Thymus (tissue), 14 donors: ENCODE measurements around the gene MTF2. TPM values are rescaled to one million over a fixed set of nuclear protein-coding genes. Genes with fewer than 3 reads are reported as not detected.
"Not testable (repeated sequence)": the region's sequence is repeated elsewhere in the genome, so short reads cannot be mapped to it uniquely, and the experiment has no call there.

ENCODE experiments used
- DNase-seq, 9 donors: peaks; one replicate each; pipeline ENCODE4 v3.0.0-alpha.2; 2013; ENCODE audit warnings: low spot score in 9 of 9, low read depth in 6 of 9, missing footprints in 1 of 9
- H3K27ac ChIP-seq, 2 donors: one replicate each; pipeline ENCODE4 v1.5.1; 2013; ENCODE audit warnings: control low read depth in 1 of 2, low read depth in 1 of 2, low read length in 1 of 2, mild to moderate bottlenecking in 1 of 2, moderate library complexity in 1 of 2
- H3K27me3 ChIP-seq, 2 donors: one replicate each; pipeline ENCODE4 v1.5.1; 2013; ENCODE audit warnings: low read length in 1 of 2; ENCODE audit not compliant: control insufficient read depth in 2 of 2, insufficient read depth in 1 of 2
- H3K36me3 ChIP-seq, 2 donors: one replicate each; pipeline ENCODE4 v1.5.1; 2013; ENCODE audit warnings: low read length in 1 of 2, mild to moderate bottlenecking in 1 of 2, moderate library complexity in 1 of 2; ENCODE audit not compliant: control insufficient read depth in 2 of 2, insufficient read depth in 2 of 2
- H3K4me1 ChIP-seq, 2 donors: one replicate each; pipeline ENCODE4 v1.5.1; 2013; ENCODE audit warnings: low read length in 2 of 2; ENCODE audit not compliant: control insufficient read depth in 2 of 2, insufficient read depth in 2 of 2
- H3K4me3 ChIP-seq, 2 donors: one replicate each; pipeline ENCODE4 v1.5.1; 2013; ENCODE audit warnings: low read length in 2 of 2, control low read depth in 1 of 2, mild to moderate bottlenecking in 1 of 2
- H3K9me3 ChIP-seq, 2 donors: one replicate each; pipeline ENCODE4 v1.5.1; 2013; ENCODE audit warnings: low read length in 1 of 2, mild to moderate bottlenecking in 1 of 2; ENCODE audit not compliant: control insufficient read depth in 2 of 2, insufficient read depth in 1 of 2
- WGBS: extraction: QIAGEN DNeasy Blood & Tissue Kit; methylation state at CpG from one replicate; pipeline ENCODE4 v1.1.7; 2013; 5-methylcytosine and 5-hydroxymethylcytosine counted together
- long read RNA-seq, 10 donors: transcript quantifications; one replicate each; lab custom pipeline, GENCODE V29; 2026
- polyA plus RNA-seq: library from polyadenylated mRNA; stranded (reverse); fragments of 200-250 nt; gene quantifications from one replicate; pipeline ENCODE4 v1.2.3, GENCODE V29; 2013
- total RNA-seq: library from RNA; stranded (reverse); fragments of 120-200 nt; gene quantifications from one replicate; pipeline ENCODE4 v1.2.4, GENCODE V29; 2013
- donor health status: healthy.

The MTF2 gene
- total RNA-seq = 85.0 TPM
- polyA plus RNA-seq = 41.1 TPM
- long read RNA-seq, donor 1, full-length matches to known transcripts = 3 of 3 reads
- long read RNA-seq, donor 1, partial matches to known transcripts = 0 of 3 reads
- long read RNA-seq, donor 1, other reads (novel, unspliced or antisense) = 0 of 3 reads
- long read RNA-seq, donor 2, full-length matches to known transcripts = 17 of 22 reads
- long read RNA-seq, donor 2, partial matches to known transcripts = 5 of 22 reads
- long read RNA-seq, donor 2, other reads (novel, unspliced or antisense) = 0 of 22 reads
- long read RNA-seq, donor 3, full-length matches to known transcripts = 17 of 29 reads
- long read RNA-seq, donor 3, partial matches to known transcripts = 7 of 29 reads
- long read RNA-seq, donor 3, other reads (novel, unspliced or antisense) = 5 of 29 reads
- long read RNA-seq, donor 4, full-length matches to known transcripts = 5 of 5 reads
- long read RNA-seq, donor 4, partial matches to known transcripts = 0 of 5 reads
- long read RNA-seq, donor 4, other reads (novel, unspliced or antisense) = 0 of 5 reads
- long read RNA-seq, donor 5, full-length matches to known transcripts = 6 of 23 reads
- long read RNA-seq, donor 5, partial matches to known transcripts = 17 of 23 reads
- long read RNA-seq, donor 5, other reads (novel, unspliced or antisense) = 0 of 23 reads
- long read RNA-seq, donor 6, full-length matches to known transcripts = 6 of 6 reads
- long read RNA-seq, donor 6, partial matches to known transcripts = 0 of 6 reads
- long read RNA-seq, donor 6, other reads (novel, unspliced or antisense) = 0 of 6 reads
- long read RNA-seq, donor 7, full-length matches to known transcripts = 7 of 13 reads
- long read RNA-seq, donor 7, partial matches to known transcripts = 6 of 13 reads
- long read RNA-seq, donor 7, other reads (novel, unspliced or antisense) = 0 of 13 reads
- long read RNA-seq, donor 8, full-length matches to known transcripts = 2 of 2 reads
- long read RNA-seq, donor 8, partial matches to known transcripts = 0 of 2 reads
- long read RNA-seq, donor 8, other reads (novel, unspliced or antisense) = 0 of 2 reads
- long read RNA-seq, donor 9, full-length matches to known transcripts = 8 of 8 reads
- long read RNA-seq, donor 9, partial matches to known transcripts = 0 of 8 reads
- long read RNA-seq, donor 9, other reads (novel, unspliced or antisense) = 0 of 8 reads
- long read RNA-seq, donor 10, full-length matches to known transcripts = 5 of 5 reads
- long read RNA-seq, donor 10, partial matches to known transcripts = 0 of 5 reads
- long read RNA-seq, donor 10, other reads (novel, unspliced or antisense) = 0 of 5 reads

GRCh38 chr1:93078986-93079654 is at the start of gene MTF2:
Gene MTF2, plus strand, starts transcription at chr1:93079283. Its CDS starts 244 bp downstream, at chr1:93079527.
- peaks cover 2 to 3% of the 10 kb centered on the region in 2 donors for H3K9me3 ChIP-seq
- H3K4me3 ChIP-seq = peak within 1 kb of the TSS; percentile 78 to 98
- peak; percentile 86 to 99 (median 95) for DNase-seq
- WGBS = under 1% methylated on average over 49 of the region's 49 CpGs
- H3K36me3 ChIP-seq = peaks cover 6 to 16% of the 10 kb centered on the region in 2 donors
- H3K4me1 ChIP-seq = peaks cover 3 to 14% of the 10 kb centered on the region in 2 donors
- H3K27ac ChIP-seq = peak within 1 kb of the TSS; percentile 93 to 97
- no peaks in the 10 kb centered on the region for H3K27me3 ChIP-seq

- no peaks in the 10 kb centered on the region for H3K36me3 ChIP-seq
- no peak overlapping the region for H3K4me3 ChIP-seq
- no peaks in the 10 kb centered on the region for H3K9me3 ChIP-seq
- no peaks in the 10 kb centered on the region for H3K27me3 ChIP-seq
- H3K27ac ChIP-seq = peak overlapping the region in 1 of 2 donors; percentile 79
- peaks cover 37 to 68% of the 10 kb centered on the region in 2 donors for H3K4me1 ChIP-seq
- peak; percentile 82 to 97 (median 92) for DNase-seq
- 3% methylated on average over 3 of the region's 3 CpGs for WGBS
These were observed 49.8 kb upstream of the MTF2 start for GRCh38 chr1:93029317-93029716.

- not testable (repeated sequence) for DNase-seq, H3K27me3 ChIP-seq, H3K36me3 ChIP-seq, H3K4me3 ChIP-seq, H3K9me3 ChIP-seq
- WGBS = 94% methylated on average over 4 of the region's 4 CpGs
- Histone ChIP-seq H3K27ac (peak overlapping the region in 1 of 2 donors; percentile 79), H3K4me1 (peaks cover 37 to 66% of the 10 kb centered on the region in 2 donors)
These were observed 48.9 kb upstream of the MTF2 start for GRCh38 chr1:93030191-93030590.

- no peaks in the 10 kb centered on the region for H3K9me3 ChIP-seq
- no peak for DNase-seq
- H3K4me3 ChIP-seq = no peak overlapping the region
- H3K36me3 ChIP-seq = no peaks in the 10 kb centered on the region
- no peaks in the 10 kb centered on the region for H3K27me3 ChIP-seq
- no peak overlapping the region for H3K27ac ChIP-seq
- 76% methylated on average over 3 of the region's 3 CpGs for WGBS
- H3K4me1 ChIP-seq = peaks cover 37 to 61% of the 10 kb centered on the region in 2 donors
These were observed 47.4 kb upstream of the MTF2 start for GRCh38 chr1:93031711-93032110.

GRCh38 chr1:93033029-93033428 is 46.1 kb upstream of the MTF2 start:
- Histone ChIP-seq H3K36me3 (no peaks in the 10 kb centered on the region), H3K9me3 (no peaks in the 10 kb centered on the region), H3K27ac (peak overlapping the region in 1 of 2 donors; percentile 67), H3K4me3 (no peak overlapping the region), H3K27me3 (no peaks in the 10 kb centered on the region), H3K4me1 (peaks cover 30 to 56% of the 10 kb centered on the region in 2 donors)
- peak in 4 of 9 donors; percentile 58 to 82 (median 60) for DNase-seq
- WGBS = 25% methylated on average over 5 of the region's 5 CpGs

GRCh38 chr1:93033785-93034184 is 45.3 kb upstream of the MTF2 start:
- H3K27me3 ChIP-seq = no peaks in the 10 kb centered on the region
- H3K4me1 ChIP-seq = peaks cover 23 to 52% of the 10 kb centered on the region in 2 donors
- 65% methylated on average over 3 of the region's 3 CpGs for WGBS
- peak overlapping the region in 1 of 2 donors; percentile 67 for H3K27ac ChIP-seq
- H3K9me3 ChIP-seq = no peaks in the 10 kb centered on the region
- no peak overlapping the region for H3K4me3 ChIP-seq
- H3K36me3 ChIP-seq = no peaks in the 10 kb centered on the region
- DNase-seq = peak in 1 of 9 donors; percentile 47

- Histone ChIP-seq H3K36me3 (no peaks in the 10 kb centered on the region), H3K4me3 (no peak overlapping the region), H3K27ac (no peak overlapping the region), H3K27me3 (no peaks in the 10 kb centered on the region), H3K9me3 (no peaks in the 10 kb centered on the region), H3K4me1 (peaks cover 23 to 50% of the 10 kb centered on the region in 2 donors)
- no peak for DNase-seq
- WGBS = 100% methylated on average over 1 of the region's 1 CpG
These were observed 44.7 kb upstream of the MTF2 start for GRCh38 chr1:93034397-93034796.

- Histone ChIP-seq H3K4me1 (peaks cover 14 to 32% of the 10 kb centered on the region in 2 donors), H3K36me3 (no peaks in the 10 kb centered on the region), H3K27me3 (no peaks in the 10 kb centered on the region), H3K4me3 (no peak overlapping the region), H3K27ac (no peak overlapping the region), H3K9me3 (no peaks in the 10 kb centered on the region)
- no peak for DNase-seq
- 94% methylated on average over 4 of the region's 4 CpGs for WGBS
These were observed 42.4 kb upstream of the MTF2 start for GRCh38 chr1:93036672-93037071.
